Right hindlimb (tissue), 1 donor: Measurements from ENCODE around the gene CEACAM1.
"Not testable (repeated sequence)": the region's sequence is repeated elsewhere in the genome, so short reads cannot be mapped to it uniquely, and the experiment has no call there.

Experiments used
- DNase-seq: peaks from one replicate; pipeline ENCODE4 v3.0.0-alpha.2; 2018

The CEACAM1 gene

DNA sequence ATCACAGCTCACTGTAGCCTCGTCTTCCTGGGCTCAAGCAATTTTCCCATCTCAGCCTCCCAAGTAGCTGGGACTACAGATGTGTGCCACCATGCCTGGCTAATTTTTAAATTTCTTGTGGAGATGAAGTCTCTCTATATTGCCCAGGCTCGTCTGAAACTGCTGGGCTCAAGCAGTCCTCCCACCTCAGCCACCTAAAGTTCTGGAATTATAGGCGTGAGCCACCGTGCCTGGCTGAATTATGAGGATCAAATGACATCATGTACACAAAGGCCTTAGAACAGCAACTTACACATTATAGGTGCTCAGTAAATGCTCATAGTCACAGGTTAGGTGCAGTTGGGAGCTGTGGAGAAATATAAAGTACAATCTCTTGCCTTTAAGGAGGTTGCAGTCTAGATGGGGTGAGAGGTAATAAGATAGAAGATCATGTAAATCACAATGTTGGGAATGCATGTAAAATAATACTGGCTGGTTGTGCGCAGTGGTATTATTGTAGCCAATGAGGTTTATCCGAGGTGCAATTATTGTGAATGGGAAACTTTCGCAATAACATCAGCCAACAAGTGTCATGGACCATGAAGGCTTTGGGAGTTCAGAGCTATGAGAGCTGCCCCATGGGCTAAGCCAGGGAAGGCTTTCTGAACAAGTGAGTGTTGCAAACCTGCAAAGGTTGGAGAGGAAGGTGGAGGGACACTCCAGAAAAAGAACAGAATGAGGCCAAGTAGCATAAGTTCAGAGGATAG is 55.7 kb downstream of the CEACAM1 start:
- DNase-seq: no peak

DNA sequence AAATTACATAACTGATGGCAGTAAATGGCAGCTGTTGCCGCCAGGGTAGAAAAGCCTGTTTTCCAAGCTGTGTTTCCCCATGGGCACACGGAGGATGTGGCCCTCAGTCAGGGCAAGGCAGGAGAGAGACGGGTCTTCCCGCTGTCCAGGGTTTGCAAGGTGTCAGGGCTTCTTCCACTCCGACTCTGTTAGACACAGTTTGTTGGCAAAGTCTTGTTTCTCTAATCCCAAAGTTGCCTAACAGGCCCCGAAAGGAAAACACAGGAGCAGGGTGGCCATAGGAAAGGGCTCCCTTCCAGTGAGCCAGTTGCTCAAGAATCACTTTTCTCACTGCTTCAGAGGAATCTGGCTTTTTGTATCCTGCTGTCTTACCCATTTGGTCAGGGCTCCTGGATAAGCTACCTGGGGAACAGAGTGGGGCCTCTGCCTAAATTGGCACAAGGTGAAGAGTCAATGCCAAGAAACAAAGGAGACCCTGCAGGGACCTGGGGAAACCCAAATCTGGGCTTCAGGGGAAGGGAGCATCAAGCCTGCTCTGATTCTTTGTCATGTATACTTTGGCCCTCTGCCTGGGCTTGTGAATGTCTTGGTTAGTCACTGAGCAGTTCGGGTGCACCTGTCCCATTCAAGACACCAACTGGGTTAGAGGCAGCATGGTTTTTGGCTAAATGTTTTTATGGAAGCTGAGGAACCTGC is 56.6 kb downstream of the CEACAM1 start:
- DNase-seq: no peak

DNA sequence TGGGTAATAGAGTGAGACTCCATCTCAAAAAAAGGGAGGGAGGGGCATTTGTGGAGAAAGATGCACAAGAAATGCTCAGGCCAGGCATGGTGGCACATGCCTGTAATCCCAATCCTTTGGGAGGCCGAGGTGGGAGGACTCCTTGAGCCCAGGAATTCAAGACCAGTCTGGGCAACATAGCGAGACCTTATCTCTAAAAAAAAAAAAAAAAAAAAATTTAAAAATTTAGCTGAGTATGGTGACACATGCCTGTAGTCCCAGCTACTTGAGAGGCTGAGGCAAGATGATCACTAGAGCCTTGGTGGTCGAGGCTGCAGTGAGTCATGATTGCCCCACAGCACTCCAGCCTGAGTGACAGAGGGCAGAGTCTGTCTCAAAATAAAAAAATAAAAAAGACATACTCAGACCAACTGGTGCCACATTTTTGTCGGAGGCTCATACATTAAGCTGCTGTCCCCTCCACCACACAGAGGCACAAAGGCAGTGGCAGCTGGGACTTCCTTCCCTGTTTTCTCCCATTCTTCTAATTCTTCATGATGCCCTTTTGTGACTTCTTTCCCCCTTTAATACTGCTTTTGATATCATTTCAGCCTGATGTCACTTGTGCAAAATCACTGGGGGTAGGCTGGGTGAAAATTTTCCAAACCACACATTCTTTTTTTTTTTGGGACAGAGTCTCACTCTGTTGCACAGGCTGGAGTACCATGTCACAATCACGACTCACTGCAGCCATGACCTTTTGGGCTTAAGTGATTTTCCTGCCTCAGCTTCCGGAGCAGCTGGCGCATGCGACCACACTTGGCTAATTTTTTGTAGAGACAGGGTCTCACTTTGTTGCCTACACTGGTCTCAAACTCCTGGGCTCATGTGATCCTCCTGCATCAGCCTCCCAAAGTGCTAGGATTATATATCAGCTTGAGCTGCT is 58.7 kb downstream of the CEACAM1 start:
- DNase-seq: no peak

DNA sequence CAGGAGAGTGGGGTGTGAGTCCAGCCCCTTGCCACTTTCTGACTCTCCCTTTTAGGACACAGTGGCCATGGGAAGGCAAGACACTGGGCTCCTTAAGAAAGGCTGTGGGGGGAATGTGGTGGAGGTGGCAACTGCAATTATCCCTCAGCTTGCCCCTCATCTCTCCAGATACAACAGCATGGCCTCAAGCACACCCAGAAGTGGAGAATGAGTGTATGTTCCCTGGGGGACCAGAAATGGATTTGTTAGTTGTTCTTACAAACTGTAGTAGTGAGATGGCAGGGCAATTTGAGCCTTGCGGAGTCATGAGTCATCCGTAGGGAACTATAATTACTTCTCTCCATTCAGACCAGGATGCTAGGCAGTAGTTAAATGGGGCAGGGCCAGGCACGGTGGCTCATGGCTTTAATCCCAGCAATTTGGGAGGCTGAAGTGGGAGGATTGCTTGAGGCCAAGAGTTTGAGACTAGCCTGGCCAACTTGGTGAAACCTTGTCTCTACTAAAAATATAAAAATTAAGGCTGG is 59.9 kb downstream of the CEACAM1 start:
- no peak for DNase-seq

DNA sequence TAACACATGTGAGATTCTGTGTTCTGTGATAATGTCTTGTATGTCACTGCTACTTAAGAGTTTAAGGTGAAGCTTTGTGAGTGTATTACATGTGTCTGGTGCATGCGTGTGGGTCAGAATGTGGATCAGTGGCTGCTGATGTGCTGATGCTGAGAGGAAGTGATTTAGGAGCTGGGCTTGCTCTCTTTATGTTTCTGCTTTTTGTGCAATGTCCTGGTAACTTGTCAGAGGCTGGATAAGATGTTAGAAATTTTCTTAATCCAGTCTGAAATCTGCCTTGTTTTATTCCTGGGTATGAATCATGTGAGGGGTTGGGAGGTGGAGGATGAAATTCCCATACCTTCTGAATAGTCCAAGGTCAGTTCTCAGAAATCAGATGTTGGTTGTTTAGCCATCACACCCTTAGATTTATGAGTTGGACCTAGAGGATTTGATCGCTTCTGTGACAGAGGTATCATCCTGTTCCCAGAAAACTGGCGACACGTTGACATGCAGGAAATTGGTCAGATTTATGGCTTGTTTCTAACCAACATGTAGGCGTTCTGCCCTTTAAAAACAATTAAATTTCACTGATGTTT is 61.0 kb downstream of the CEACAM1 start:
- DNase-seq: no peak

DNA sequence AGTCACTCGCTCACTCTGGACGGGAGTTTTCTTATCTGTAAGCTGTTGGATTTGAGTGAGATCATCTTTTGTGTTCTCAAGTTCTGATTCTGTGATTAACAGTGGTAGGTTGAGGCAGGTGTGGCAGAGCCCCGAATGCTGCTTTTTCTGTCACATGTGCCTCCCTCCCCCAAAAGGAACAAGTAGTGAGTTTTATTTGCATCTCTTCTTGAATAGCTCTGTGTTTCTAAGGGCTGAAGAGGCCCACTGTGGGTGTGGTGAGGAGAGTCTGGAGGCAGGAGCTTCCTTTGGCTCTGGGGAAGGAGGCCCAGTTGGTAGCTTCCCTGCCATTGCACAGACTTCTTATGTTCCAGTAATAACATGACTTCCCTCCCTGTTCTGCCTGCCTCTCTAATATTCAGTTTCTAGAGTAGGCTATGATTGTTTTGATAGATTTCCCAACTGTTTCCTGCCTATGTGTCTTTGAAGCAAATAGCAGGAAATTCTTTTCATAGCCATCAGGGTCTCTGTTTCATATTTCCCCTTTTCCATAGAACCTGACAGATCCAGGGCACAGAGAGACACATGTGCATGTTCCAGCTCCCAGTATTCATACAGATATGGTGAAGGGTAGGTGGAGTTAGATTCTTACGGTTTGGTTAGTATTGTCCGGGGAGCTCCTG is 61.6 kb downstream of the CEACAM1 start:
- no peak for DNase-seq

DNA sequence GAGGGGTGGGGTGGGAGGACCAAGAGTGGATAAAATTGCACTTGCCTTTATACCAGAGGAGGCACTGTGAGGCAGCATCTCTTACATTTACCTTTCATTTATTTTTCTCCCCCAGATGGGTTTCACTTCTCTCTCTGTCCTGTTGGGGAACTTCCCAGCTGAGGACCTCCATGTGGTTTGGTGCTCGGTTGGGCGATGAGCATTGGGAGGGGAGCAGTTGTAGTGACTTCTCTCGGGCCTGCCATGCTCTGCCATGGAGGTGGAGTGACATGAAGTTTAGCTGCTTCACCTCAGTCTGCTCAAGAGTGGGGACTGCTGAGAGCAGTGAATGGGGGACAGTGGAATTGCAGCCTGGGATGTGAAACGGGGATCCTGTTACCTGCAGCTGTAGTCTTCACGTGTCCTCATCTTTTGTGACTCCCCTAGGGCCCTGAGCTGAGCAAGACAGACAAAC is 62.4 kb downstream of the CEACAM1 start:
- DNase-seq: no peak

DNA sequence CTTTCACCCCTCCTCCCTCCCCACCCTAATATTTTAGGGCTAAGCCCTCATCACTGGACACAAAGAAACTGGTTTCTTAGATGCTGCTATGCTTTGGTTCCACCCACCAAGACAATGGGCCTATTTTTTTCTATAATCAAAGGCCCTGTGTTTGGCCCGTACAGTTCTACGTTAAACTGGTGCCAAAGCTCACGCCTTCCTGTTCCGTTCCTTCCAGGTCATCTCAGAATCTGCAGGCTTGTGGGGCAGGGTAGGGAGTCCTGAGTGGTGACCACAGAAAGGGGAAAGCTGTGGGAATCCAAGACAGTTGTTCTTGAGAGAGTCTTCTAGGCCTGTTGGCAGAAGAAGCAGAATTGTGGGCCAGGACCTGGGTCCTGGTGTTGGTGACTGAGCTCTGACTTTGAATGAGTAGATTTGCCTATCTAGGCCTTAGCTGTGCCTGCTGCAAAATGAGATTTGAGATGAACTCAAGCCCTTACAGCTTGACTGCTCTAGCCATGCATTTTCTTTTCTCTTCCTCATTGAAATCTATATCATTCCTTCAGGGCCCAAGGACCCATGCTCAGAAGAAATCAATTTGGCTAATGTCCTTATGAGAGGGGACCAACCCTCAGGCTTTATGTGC is 66.5 kb downstream of the CEACAM1 start:
- DNase-seq: no peak

DNA sequence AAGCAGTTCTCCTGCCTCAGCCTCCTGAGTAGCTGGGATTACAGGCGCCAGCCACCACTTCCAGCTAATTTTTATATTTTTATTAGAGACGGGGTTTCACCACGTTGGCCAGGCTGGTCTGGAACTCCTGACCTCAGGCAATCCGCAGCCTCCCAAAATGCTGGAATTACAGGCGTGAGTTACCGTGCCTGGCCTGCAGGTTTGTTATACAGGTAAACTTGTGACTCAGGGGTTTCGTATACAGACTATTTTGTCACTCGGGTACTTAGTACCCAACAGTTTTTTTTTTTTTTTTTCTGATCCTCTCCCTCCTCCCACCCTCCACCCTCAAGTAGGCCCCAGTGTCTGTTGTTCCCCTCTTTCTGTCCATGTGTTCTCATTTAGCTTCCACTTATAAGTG is 67.0 kb downstream of the CEACAM1 start:
- not testable (repeated sequence) for DNase-seq

DNA sequence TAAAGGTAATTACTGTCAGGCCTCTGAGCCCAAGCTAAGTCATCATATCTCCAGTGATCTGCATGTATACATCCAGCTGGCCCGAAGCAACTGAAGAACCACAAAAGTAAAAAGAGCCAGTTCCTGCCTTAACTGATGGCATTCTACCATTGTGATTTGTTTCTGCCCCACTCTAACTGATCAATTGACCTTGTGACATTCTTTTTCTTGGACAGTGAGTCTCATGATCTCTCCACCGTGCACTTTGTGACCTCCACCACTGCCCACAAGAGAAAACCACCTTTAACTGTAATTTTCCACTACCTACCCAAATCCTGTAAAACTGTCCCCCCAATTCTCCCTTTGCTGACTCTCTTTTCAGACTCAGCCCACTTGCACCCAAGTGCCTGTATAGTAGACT is 68.4 kb downstream of the CEACAM1 start:
- DNase-seq: no peak
